Measurements from ENCODE around the gene LPAR3. TPM values are rescaled to one million over a fixed set of nuclear protein-coding genes. Genes with fewer than 3 reads are reported as not detected.
A peak's percentile ranks its signal among the peaks of the same experiment; 100 is the strongest.

Gene LPAR3
- polyA plus RNA-seq, 2 donors = 4.0 to 5.2 TPM

- H3K27me3 ChIP-seq (ENCODE audit: control insufficient read depth in 1 of 2, insufficient read depth in 2 of 2, low read length in 2 of 2) = no peaks in the 10 kb centered on the region
- no peaks in the 10 kb centered on the region for H3K9me3 ChIP-seq (ENCODE audit: control insufficient read depth in 2 of 2, insufficient read depth in 1 of 2, low read depth in 1 of 2, low read length in 1 of 2)
- no peak overlapping the region for H3K4me3 ChIP-seq (ENCODE audit: low read depth in 1 of 2, low read length in 2 of 2)
- H3K27ac ChIP-seq (ENCODE audit: low read depth in 2 of 2, low read length in 1 of 2) = no peak overlapping the region
- WGBS, 2 donors = 76 to 98% methylated on average over 1 of the region's 1 CpG
- H3K36me3 ChIP-seq (ENCODE audit: control insufficient read depth in 2 of 2, insufficient read depth in 2 of 2, low read length in 1 of 2) = no peaks in the 10 kb centered on the region
- no peaks in the 10 kb centered on the region for H3K4me1 ChIP-seq (ENCODE audit: control insufficient read depth in 2 of 2, insufficient read depth in 2 of 2, low read length in 1 of 2)
Measured at GRCh38 chr1:84839544-84839943, 53.5 kb downstream of the LPAR3 start.

DNA sequence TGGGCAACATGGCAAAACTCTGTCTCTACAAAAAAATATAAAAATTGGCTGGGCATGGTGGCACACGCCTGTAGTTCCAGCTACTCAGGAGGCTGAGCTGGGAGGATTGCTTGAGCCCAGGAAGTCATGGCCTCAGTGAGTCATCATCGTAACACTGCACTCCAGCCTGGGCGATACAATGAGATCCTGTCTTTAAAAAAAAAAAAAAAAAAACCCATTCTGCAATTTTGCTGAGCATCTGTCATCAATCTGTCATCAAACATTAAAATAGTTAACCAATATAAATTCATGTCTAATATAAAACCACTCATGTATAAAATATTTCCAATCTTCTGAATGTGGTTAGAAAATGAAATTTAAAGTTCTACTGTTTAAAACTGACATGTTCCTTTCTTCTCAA, 56.9 kb downstream of the LPAR3 start:
- no peaks in the 10 kb centered on the region for H3K36me3 ChIP-seq (ENCODE audit: control insufficient read depth in 2 of 2, insufficient read depth in 2 of 2, low read length in 1 of 2)
- H3K27ac ChIP-seq (ENCODE audit: low read depth in 2 of 2, low read length in 1 of 2) = no peak overlapping the region
- no peaks in the 10 kb centered on the region for H3K4me1 ChIP-seq (ENCODE audit: control insufficient read depth in 2 of 2, insufficient read depth in 2 of 2, low read length in 1 of 2)
- no peaks in the 10 kb centered on the region for H3K27me3 ChIP-seq (ENCODE audit: control insufficient read depth in 1 of 2, insufficient read depth in 2 of 2, low read length in 2 of 2)
- 58 to 75% methylated on average over 3 of the region's 3 CpGs for WGBS, 2 donors
- H3K9me3 ChIP-seq (ENCODE audit: control insufficient read depth in 2 of 2, insufficient read depth in 1 of 2, low read depth in 1 of 2, low read length in 1 of 2) = no peaks in the 10 kb centered on the region
- H3K4me3 ChIP-seq (ENCODE audit: low read depth in 1 of 2, low read length in 2 of 2) = no peak overlapping the region

- Histone ChIP-seq H3K27me3 (ENCODE audit: control insufficient read depth in 1 of 2, insufficient read depth in 2 of 2, low read length in 2 of 2) (no peaks in the 10 kb centered on the region), H3K27ac (ENCODE audit: low read depth in 2 of 2, low read length in 1 of 2) (peak overlapping the region; percentile 58 to 88), H3K9me3 (ENCODE audit: control insufficient read depth in 2 of 2, insufficient read depth in 1 of 2, low read depth in 1 of 2, low read length in 1 of 2) (no peaks in the 10 kb centered on the region), H3K4me3 (ENCODE audit: low read depth in 1 of 2, low read length in 2 of 2) (no peak overlapping the region), H3K36me3 (ENCODE audit: control insufficient read depth in 2 of 2, insufficient read depth in 2 of 2, low read length in 1 of 2) (no peaks in the 10 kb centered on the region), H3K4me1 (ENCODE audit: control insufficient read depth in 2 of 2, insufficient read depth in 2 of 2, low read length in 1 of 2) (no peaks in the 10 kb centered on the region)
- 40 to 57% methylated on average over 7 of the region's 7 CpGs for WGBS, 2 donors
Measured at GRCh38 chr1:84835169-84835568, 57.8 kb downstream of the LPAR3 start.

GRCh38 chr1:84834419-84835064, 58.5 kb downstream of the LPAR3 start:
- H3K4me1 ChIP-seq (ENCODE audit: control insufficient read depth in 2 of 2, insufficient read depth in 2 of 2, low read length in 1 of 2) = no peaks in the 10 kb centered on the region
- WGBS, 2 donors = 57 to 60% methylated on average over 1 of the region's 1 CpG
- H3K27ac ChIP-seq (ENCODE audit: low read depth in 2 of 2, low read length in 1 of 2) = peak overlapping the region; percentile 82 to 88
- H3K36me3 ChIP-seq (ENCODE audit: control insufficient read depth in 2 of 2, insufficient read depth in 2 of 2, low read length in 1 of 2) = no peaks in the 10 kb centered on the region
- no peaks in the 10 kb centered on the region for H3K9me3 ChIP-seq (ENCODE audit: control insufficient read depth in 2 of 2, insufficient read depth in 1 of 2, low read depth in 1 of 2, low read length in 1 of 2)
- H3K27me3 ChIP-seq (ENCODE audit: control insufficient read depth in 1 of 2, insufficient read depth in 2 of 2, low read length in 2 of 2) = no peaks in the 10 kb centered on the region
- H3K4me3 ChIP-seq (ENCODE audit: low read depth in 1 of 2, low read length in 2 of 2) = no peak overlapping the region

GRCh38 chr1:84833194-84833593, 59.8 kb downstream of the LPAR3 start:
- Histone ChIP-seq H3K27me3 (ENCODE audit: control insufficient read depth in 1 of 2, insufficient read depth in 2 of 2, low read length in 2 of 2) (no peaks in the 10 kb centered on the region), H3K4me1 (ENCODE audit: control insufficient read depth in 2 of 2, insufficient read depth in 2 of 2, low read length in 1 of 2) (no peaks in the 10 kb centered on the region)
- 70 to 74% methylated on average over 4 of the region's 4 CpGs for WGBS, 2 donors

DNA sequence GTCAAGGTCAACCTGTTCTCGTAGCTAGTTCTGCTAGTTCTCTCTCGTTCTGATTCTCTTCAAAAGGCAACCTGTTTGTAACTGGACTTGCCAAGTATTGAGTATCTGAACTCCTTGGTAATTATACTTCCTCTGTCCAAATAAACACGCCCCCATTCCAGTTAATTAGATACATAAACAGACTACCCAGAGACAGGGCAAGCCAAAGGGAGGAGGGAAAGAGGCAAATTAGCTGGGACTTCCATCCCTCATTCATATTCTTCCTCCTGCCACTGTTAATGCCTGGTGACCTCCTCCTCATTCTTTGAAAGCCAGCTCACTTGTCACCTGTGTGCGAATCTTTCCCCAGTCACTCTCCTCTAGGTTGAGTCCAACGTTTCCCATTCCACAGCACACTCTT, 62.9 kb downstream of the LPAR3 start:
- no peaks in the 10 kb centered on the region for H3K36me3 ChIP-seq (ENCODE audit: control insufficient read depth in 2 of 2, insufficient read depth in 2 of 2, low read length in 1 of 2)
- H3K9me3 ChIP-seq (ENCODE audit: control insufficient read depth in 2 of 2, insufficient read depth in 1 of 2, low read depth in 1 of 2, low read length in 1 of 2) = no peaks in the 10 kb centered on the region
- H3K27me3 ChIP-seq (ENCODE audit: control insufficient read depth in 1 of 2, insufficient read depth in 2 of 2, low read length in 2 of 2) = no peaks in the 10 kb centered on the region
- 79 to 80% methylated on average over 5 of the region's 5 CpGs for WGBS, 2 donors
- no peak overlapping the region for H3K27ac ChIP-seq (ENCODE audit: low read depth in 2 of 2, low read length in 1 of 2)
- no peak overlapping the region for H3K4me3 ChIP-seq (ENCODE audit: low read depth in 1 of 2, low read length in 2 of 2)
- no peaks in the 10 kb centered on the region for H3K4me1 ChIP-seq (ENCODE audit: control insufficient read depth in 2 of 2, insufficient read depth in 2 of 2, low read length in 1 of 2)

More at GRCh38 chr1:84833194-84833593, 59.8 kb downstream of the LPAR3 start:
- H3K27ac ChIP-seq (ENCODE audit: low read depth in 2 of 2, low read length in 1 of 2) = no peak overlapping the region
- no peak overlapping the region for H3K4me3 ChIP-seq (ENCODE audit: low read depth in 1 of 2, low read length in 2 of 2)
- no peaks in the 10 kb centered on the region for H3K9me3 ChIP-seq (ENCODE audit: control insufficient read depth in 2 of 2, insufficient read depth in 1 of 2, low read depth in 1 of 2, low read length in 1 of 2)
- H3K36me3 ChIP-seq (ENCODE audit: control insufficient read depth in 2 of 2, insufficient read depth in 2 of 2, low read length in 1 of 2) = no peaks in the 10 kb centered on the region

- Histone ChIP-seq H3K4me3 (ENCODE audit: low read depth in 1 of 2, low read length in 2 of 2) (no peak overlapping the region), H3K27me3 (ENCODE audit: control insufficient read depth in 1 of 2, insufficient read depth in 2 of 2, low read length in 2 of 2) (no peaks in the 10 kb centered on the region), H3K4me1 (ENCODE audit: control insufficient read depth in 2 of 2, insufficient read depth in 2 of 2, low read length in 1 of 2) (no peaks in the 10 kb centered on the region), H3K9me3 (ENCODE audit: control insufficient read depth in 2 of 2, insufficient read depth in 1 of 2, low read depth in 1 of 2, low read length in 1 of 2) (no peaks in the 10 kb centered on the region), H3K36me3 (ENCODE audit: control insufficient read depth in 2 of 2, insufficient read depth in 2 of 2, low read length in 1 of 2) (no peaks in the 10 kb centered on the region), H3K27ac (ENCODE audit: low read depth in 2 of 2, low read length in 1 of 2) (no peak overlapping the region)
- WGBS, 2 donors = 71 to 73% methylated on average over 3 of the region's 3 CpGs
Measured at GRCh38 chr1:84827976-84828375, 65.0 kb downstream of the LPAR3 start.

- WGBS, 2 donors = 83 to 84% methylated on average over 3 of the region's 3 CpGs
- Histone ChIP-seq H3K36me3 (ENCODE audit: control insufficient read depth in 2 of 2, insufficient read depth in 2 of 2, low read length in 1 of 2) (no peaks in the 10 kb centered on the region), H3K27ac (ENCODE audit: low read depth in 2 of 2, low read length in 1 of 2) (no peak overlapping the region), H3K4me3 (ENCODE audit: low read depth in 1 of 2, low read length in 2 of 2) (no peak overlapping the region), H3K27me3 (ENCODE audit: control insufficient read depth in 1 of 2, insufficient read depth in 2 of 2, low read length in 2 of 2) (no peaks in the 10 kb centered on the region), H3K9me3 (ENCODE audit: control insufficient read depth in 2 of 2, insufficient read depth in 1 of 2, low read depth in 1 of 2, low read length in 1 of 2) (no peaks in the 10 kb centered on the region), H3K4me1 (ENCODE audit: control insufficient read depth in 2 of 2, insufficient read depth in 2 of 2, low read length in 1 of 2) (no peaks in the 10 kb centered on the region)
Measured at GRCh38 chr1:84827555-84827954, 65.5 kb downstream of the LPAR3 start.

DNA sequence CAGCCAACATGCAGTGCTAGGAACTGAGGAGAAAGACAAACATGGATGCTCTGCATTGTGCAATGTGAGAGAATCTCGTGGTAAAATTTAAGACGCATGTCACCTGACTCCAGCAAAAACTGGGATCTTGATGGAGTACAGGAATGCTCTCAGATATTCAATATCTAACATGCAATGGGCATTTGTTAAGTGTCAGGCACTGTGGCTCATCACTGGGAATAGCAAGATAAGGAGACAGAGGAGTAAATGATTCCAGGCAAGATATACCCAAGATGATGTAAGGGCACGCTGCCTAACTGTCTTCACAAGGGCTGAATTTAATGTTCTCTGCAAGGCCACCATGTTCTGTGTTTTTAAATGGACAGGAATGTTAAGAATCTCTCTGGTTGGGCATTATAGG, 67.8 kb downstream of the LPAR3 start:
- Histone ChIP-seq H3K27me3 (ENCODE audit: control insufficient read depth in 1 of 2, insufficient read depth in 2 of 2, low read length in 2 of 2) (no peaks in the 10 kb centered on the region), H3K36me3 (ENCODE audit: control insufficient read depth in 2 of 2, insufficient read depth in 2 of 2, low read length in 1 of 2) (no peaks in the 10 kb centered on the region), H3K4me3 (ENCODE audit: low read depth in 1 of 2, low read length in 2 of 2) (no peak overlapping the region), H3K27ac (ENCODE audit: low read depth in 2 of 2, low read length in 1 of 2) (no peak overlapping the region), H3K9me3 (ENCODE audit: control insufficient read depth in 2 of 2, insufficient read depth in 1 of 2, low read depth in 1 of 2, low read length in 1 of 2) (no peaks in the 10 kb centered on the region), H3K4me1 (ENCODE audit: control insufficient read depth in 2 of 2, insufficient read depth in 2 of 2, low read length in 1 of 2) (no peaks in the 10 kb centered on the region)
- 73 to 90% methylated on average over 3 of the region's 3 CpGs for WGBS, 2 donors

- Histone ChIP-seq H3K27me3 (ENCODE audit: control insufficient read depth in 1 of 2, insufficient read depth in 2 of 2, low read length in 2 of 2) (no peaks in the 10 kb centered on the region), H3K36me3 (ENCODE audit: control insufficient read depth in 2 of 2, insufficient read depth in 2 of 2, low read length in 1 of 2) (no peaks in the 10 kb centered on the region), H3K4me3 (ENCODE audit: low read depth in 1 of 2, low read length in 2 of 2) (no peak overlapping the region), H3K4me1 (ENCODE audit: control insufficient read depth in 2 of 2, insufficient read depth in 2 of 2, low read length in 1 of 2) (no peaks in the 10 kb centered on the region), H3K9me3 (ENCODE audit: control insufficient read depth in 2 of 2, insufficient read depth in 1 of 2, low read depth in 1 of 2, low read length in 1 of 2) (no peaks in the 10 kb centered on the region), H3K27ac (ENCODE audit: low read depth in 2 of 2, low read length in 1 of 2) (no peak overlapping the region)
- 95 to 96% methylated on average over 1 of the region's 1 CpG for WGBS, 2 donors
Measured at GRCh38 chr1:84823991-84824390, 69.0 kb downstream of the LPAR3 start.

Measured in esophagus (tissue), 2 donors.